Cardiac fibroblast (primary cell): ENCODE measurements around the gene FBXW8.

Source experiments
- DNase-seq, 2 donors: peaks; one replicate each; pipeline versions ENCODE4 v3.0.0 to v3.0.0-alpha.2; 2010; ENCODE audit warnings: low read depth in 2 of 2
- H3K4me3 ChIP-seq, 2 donors: replicated peaks in 1 of 2; 1 replicate in 1 of 2; 2 replicates in 1 of 2; pipeline ENCODE4 v1.5.1; 2011; ENCODE audit warnings: low read depth in 2 of 2, low read length in 2 of 2, mild to moderate bottlenecking in 2 of 2, moderate library complexity in 1 of 2
- CTCF ChIP-seq: IDR thresholded peaks from one replicate; pipeline ENCODE4 v1.5.1; 2011; ENCODE audit warnings: low read depth, mild to moderate bottlenecking, low read length, inconsistent platforms

Gene FBXW8

GRCh38 chr12:117032593-117033381 is 122.0 kb downstream of the FBXW8 start:
- no peak overlapping the region for H3K4me3 ChIP-seq
- DNase-seq, result peak in 1 of 2 donors; percentile 11
- TF ChIP-seq CTCF, result no peak

- no peak for DNase-seq
- no peak for TF ChIP-seq CTCF
- no peak overlapping the region for H3K4me3 ChIP-seq
These were observed 122.9 kb downstream of the FBXW8 start for GRCh38 chr12:117033382-117034221.

DNA sequence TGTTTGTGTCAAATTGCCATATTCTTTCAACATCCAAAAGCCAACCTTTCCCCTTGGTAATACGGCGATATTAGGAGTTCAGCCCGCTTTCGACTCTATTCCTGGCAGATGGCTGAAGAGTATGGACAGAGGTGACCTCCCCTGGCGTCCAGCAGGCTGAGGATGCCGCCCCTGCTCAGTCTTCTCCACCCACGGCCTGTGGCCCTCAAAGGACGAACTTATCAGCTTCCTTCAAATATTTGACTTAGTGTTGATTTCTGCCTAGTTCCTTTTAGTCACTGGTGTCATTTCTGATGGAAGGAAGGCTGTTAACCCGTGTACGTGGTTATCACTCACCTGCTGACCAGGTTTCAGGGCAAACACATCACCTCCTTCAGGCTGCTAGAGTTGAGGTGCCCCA is 123.5 kb downstream of the FBXW8 start:
- no peak overlapping the region for H3K4me3 ChIP-seq
- DNase-seq, result no peak
- TF ChIP-seq CTCF, result no peak

- no peak overlapping the region for H3K4me3 ChIP-seq
- no peak for DNase-seq
- no peak for TF ChIP-seq CTCF
These were observed 124.0 kb downstream of the FBXW8 start for GRCh38 chr12:117034701-117035151.

- H3K4me3 ChIP-seq, result no peak overlapping the region
- no peak for DNase-seq
- no peak for TF ChIP-seq CTCF
These were observed 124.5 kb downstream of the FBXW8 start for GRCh38 chr12:117035287-117035686.

DNA sequence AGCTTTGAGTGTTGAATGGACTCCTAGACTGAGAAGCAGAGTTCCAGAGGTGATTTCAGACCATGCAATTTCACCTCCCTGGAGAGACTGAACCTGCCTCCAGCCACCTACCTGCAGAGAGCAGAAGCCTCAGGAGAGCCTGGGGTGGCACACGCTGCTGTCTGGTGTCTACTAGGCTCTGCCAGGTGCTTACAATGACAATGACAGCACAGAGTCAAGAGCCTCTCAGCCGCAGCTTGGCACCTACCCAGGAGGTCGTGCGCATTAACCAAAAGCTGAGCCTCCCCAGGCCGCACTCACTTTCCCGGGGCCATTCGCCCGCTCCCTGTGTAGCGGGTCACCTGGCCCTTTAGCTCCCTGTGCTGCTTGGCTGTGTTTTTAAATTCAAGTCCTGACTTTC is 125.3 kb downstream of the FBXW8 start:
- no peak for DNase-seq
- TF ChIP-seq CTCF, result no peak
- no peak overlapping the region for H3K4me3 ChIP-seq
